Anterior cingulate cortex (tissue), 58 donors: ENCODE data around the gene NPTX1.
"Not testable (repeated sequence)": the region's sequence is repeated elsewhere in the genome, so short reads cannot be mapped to it uniquely, and the experiment has no call there.

Source experiments
- DNase-seq, 58 donors: peaks; one replicate each; lab custom pipeline; 2025; lab: John Stamatoyannopoulos, UW

The NPTX1 gene, protein sequence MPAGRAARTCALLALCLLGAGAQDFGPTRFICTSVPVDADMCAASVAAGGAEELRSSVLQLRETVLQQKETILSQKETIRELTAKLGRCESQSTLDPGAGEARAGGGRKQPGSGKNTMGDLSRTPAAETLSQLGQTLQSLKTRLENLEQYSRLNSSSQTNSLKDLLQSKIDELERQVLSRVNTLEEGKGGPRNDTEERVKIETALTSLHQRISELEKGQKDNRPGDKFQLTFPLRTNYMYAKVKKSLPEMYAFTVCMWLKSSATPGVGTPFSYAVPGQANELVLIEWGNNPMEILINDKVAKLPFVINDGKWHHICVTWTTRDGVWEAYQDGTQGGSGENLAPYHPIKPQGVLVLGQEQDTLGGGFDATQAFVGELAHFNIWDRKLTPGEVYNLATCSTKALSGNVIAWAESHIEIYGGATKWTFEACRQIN

DNA sequence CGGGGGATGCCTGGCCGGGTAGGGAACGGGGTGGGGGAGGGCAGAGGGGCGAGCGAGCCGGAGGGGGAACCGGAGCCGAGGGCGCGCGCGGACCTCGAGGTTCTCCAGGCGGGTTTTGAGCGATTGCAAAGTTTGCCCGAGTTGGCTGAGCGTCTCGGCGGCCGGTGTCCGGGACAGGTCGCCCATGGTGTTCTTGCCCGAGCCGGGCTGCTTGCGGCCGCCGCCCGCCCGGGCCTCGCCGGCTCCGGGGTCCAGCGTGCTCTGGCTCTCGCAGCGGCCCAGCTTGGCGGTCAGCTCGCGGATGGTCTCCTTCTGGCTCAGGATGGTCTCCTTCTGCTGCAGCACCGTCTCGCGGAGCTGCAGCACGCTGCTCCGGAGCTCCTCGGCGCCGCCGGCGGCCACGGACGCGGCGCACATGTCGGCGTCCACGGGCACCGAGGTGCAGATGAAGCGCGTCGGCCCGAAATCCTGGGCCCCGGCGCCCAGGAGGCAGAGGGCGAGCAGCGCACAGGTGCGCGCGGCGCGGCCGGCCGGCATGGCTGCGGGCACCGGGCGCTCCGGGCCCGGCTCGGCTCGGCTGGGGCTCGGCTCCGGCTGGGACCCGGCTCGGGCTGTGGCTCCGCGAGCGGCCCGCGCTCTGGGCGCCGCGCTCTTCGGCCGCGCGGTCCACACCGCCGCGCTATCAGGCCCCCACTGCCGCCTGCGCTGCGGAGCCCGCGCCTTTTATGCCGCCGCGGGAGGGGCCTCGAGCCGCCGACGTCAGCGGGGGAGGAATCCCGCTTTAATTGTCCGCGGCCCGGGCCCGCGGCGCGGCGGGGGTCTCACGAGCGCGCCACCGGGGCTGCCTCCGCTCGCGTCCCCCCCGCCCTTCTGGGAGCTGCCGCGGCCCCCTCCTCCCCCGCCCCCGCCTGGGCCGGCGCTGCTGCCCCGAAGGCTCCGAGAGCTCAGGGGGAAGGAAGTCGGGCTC lies at the start of gene NPTX1:
Gene NPTX1 (minus strand): TSS at position 698 of the 967 bp plus-strand sequence. CDS start 161 bp downstream, at position 537.
- DNase-seq: peak in 6 of 58 donors; percentile 16 to 50 (median 24)

DNA sequence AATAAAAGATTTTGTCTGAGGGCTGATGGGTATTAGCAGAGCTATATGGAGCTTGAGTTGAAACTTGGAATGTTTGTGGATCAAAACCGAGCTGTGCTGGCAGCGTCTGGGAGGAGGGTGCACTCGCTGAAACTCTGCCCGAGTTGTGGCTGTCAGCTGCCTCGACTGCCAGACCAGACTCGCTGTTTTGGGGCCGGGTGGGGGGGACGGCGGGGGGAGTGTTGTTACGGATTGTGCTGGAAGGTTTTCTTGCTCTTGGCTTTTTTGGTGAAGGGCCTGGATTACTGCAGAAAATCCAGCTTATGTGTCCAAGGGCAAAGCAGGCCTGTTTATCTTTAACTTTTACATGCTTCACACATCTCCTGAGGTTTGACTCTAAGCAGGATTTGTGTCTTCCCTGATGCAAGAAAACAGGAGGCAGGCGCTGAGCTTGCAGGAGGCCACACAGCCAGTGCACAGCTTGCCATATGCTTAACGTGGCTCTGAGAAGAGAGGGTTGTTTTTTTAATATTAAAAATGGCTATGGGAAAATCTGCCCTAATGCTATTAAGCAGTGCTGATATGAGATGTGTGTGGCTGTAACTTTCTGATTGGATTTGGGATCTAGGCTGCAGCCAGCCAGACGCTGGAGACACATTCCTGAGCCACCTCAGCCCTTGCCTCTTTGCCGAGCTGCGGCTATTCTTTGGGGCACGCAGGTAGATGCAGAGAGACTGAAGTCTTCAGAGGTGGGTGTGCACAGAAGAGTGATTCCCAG lies 47.7 kb upstream of the NPTX1 start:
- DNase-seq: peak in 1 of 58 donors; percentile 5

DNA sequence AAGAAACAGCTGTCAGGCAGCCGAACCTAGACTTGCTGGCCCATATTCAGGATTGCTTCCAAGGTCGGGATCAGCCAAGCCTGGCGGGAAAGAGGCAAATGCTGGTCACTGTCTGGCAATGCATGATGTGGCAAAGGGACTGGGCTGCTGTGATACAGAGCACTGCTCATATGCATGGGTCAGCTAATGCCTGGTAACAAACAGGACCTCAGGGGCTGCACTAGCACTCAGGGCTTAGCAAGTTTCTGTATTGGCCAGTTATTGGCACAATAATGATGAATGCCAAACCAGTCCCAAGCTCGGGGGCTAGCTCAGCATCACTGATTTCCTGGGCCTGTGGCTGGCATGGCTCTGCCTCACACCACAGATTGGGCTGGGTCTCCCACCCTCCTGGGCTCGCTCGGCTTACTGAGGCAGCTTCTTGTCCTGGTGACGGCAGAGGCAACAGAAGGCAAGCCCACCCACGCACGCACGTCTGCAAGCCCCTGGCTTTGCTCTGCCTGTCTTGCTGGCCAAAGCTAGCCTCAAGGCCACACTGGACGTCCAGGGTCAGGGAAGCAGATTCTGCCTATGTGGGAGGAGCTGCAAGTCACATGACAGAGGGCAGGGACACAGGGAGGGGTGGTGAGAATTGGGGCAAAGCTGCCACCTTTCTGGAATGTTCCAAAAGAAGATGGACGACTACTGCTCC lies 46.8 kb upstream of the NPTX1 start:
- no peak for DNase-seq

DNA sequence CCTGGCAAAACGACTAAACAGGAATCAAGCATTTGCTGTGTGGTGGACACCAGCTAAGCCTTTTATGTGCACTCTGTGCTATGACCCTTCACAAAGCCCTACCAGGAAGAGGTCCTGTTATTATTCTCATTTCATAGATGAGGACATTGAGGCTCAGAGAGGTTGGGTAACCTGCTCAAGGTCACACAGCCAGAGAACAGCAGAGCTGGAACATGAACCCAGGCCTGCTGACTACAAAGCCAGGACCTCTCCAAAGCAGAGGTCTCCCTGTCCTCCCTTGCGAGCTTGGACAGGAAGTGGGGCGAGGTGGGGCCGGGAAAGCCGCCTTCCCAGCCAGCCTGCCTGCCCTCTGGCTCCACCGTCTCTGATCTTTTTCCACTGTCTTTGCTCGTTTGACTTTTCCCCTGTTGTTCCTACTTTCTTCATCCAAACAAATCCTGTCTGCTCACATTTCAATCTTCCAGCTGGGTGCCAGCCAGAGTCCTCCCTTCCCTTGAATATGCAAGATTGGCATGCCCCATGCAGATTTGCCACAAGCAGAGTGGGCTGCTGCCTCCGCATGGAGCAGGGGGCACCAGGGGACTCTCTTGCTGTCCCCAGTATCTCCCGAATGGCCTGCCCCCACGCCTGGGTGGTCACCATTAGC lies 44.5 kb upstream of the NPTX1 start:
- DNase-seq: no peak

DNA sequence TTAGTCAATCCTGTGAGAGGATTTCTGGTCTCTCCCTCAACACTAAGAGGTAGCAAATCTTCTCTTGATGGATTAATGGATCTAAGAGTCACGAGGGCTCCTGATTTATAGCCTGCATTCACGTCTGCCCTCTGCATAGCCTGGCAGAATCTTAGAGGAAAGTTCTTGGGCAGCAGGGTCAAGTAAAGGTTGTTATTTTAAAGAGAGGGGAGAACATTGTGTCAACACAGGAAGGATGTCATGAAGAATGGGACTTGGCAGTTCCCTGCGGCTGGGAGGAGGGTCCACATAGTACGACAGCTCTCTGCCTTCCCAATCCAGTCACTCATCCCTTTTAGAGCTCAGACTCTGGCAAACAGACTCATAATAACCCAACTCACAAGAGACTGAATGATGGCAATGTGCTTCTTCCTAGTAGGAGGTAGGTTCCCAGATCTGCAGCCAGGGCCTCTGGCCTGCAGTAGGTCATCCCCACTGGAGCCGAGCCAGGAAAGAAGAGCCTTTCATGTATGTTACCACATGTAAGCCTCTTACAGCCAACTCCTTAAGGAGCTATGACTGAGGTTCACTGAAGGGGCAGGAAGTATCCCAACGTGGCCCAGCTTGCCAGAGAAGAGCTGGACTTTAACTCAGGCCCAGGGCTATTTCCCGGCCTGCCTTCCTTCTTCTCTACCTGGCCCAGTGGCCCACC lies 42.8 kb upstream of the NPTX1 start:
- DNase-seq: no peak

DNA sequence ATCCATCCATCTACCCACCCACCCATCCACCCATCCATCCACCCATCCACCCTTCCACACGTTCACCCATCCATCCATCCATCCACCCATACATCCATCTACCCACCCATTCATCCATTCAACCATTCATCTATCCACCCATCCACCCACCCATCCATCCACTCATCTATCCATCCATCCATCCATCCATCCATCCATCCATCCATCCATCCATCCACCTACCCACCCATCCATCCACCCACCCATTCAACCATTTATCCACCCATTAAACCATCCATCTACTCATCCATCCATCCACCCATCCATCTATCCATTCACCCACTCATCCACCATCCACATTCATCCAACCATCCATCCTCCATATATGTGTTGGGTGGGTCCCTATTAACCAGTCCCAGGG lies 42.0 kb upstream of the NPTX1 start:
- no peak for DNase-seq

DNA sequence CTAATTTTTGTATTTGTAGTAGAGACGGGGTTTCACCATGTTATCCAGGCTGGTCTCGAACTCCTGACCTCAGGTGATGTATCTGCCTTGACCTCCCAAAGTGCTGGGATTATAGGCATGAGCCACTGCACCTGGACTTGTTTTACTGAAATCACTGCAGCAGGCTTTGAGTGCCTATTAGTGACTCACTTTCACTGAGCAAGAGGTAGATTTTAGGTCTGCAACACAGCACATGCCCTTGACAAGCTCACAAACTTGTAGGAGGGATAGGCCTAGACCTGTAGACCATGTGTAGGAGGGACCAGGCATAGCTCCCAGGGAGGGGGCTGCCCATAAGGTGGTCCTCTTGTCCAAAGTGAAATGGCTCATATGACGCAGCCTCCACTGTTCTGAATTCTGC lies 41.2 kb upstream of the NPTX1 start:
- no peak for DNase-seq

DNA sequence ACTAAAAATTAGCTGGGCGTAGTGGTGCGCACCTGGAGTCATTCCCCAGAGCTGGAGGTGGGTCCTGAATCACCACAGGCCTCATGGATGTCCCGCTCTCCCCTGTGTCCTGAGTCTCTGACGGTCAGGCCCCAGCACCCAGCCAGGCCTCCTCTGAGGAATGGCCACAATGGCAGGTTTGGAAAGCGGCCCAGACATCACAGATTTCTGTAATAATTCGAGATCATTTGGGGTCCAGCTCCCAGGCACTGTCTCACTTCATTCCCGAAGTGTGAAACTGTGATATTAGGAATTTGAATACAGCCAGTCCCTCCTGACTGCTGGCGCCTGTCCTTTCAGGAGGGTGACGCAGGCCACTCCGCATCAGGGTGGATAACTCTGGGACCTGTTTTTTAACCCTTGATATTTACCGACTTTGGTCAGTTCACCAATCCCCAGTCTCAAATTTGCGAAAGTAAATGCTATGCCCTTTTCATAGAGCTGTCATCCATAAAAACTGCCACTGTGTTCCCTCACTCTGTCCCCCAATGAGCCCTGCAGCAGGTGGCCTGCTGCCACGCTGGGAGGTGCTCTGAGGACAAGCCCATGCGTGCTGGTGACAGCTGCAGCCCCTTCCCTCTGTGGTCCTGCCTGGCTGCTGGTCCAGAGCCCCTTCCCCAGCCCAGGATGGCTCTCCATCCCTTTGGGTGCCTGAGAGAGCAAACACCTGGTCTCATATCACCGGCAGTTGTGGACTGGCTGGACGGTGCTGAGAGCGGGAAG lies 39.9 kb upstream of the NPTX1 start:
- DNase-seq: no peak

DNA sequence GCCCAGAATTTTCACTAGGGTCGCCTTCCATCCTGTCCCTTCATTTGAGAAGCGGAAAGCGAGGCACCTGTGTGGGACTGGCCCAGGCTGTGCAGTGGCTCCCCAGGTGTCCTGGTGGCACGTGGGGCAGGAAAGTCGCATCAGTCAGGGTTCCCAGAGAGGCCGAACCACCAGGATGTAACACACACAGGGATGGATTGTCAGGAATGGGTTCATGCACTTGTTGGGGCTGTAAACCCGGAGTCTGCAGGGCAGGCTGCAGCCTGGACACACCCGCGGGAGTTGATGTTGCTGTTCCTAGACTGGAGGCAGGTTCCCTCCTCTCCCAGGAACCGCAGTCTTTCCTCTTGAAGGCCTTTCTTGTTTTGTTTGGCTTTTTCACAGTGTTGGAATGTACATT lies 37.5 kb upstream of the NPTX1 start:
- DNase-seq: no peak

DNA sequence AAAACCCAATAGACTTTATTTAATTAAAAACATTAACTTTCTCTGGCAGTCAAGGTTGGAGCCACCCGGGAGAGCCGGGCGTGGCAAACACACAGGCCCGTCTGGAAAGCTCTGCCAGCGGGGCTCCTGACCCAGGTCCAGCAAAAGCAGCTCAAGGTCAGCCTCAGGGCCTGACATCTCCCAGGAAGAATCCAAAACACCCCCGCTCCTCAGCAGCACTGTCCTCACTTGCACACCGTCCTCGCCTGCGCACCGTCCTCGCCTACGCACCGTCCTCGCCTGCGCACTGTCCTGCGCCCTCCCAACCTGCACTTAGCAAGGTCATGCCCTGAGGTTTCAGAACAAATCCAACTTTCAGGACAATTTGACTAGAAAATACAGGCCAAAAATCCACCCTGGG lies 36.8 kb upstream of the NPTX1 start:
- DNase-seq: no peak

DNA sequence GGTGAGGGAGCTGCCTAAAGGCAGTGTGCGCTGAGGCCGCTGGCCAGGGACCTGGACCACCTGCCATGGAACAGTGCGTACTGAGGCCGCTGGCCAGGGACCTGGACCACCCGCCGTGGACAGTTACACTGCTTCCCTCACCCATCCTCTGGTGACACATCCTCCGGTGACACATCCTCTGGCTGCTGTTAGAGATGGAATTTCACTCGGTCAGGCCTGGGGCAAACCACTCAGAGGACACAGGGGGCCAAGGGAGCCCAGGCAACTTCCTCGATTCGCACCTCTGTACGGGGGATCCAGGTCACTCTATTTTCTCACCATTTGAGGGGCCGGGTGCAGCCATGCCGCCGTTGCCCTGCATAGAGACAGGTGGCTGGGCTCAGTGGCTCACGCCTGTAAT lies 35.8 kb upstream of the NPTX1 start:
- DNase-seq: no peak

DNA sequence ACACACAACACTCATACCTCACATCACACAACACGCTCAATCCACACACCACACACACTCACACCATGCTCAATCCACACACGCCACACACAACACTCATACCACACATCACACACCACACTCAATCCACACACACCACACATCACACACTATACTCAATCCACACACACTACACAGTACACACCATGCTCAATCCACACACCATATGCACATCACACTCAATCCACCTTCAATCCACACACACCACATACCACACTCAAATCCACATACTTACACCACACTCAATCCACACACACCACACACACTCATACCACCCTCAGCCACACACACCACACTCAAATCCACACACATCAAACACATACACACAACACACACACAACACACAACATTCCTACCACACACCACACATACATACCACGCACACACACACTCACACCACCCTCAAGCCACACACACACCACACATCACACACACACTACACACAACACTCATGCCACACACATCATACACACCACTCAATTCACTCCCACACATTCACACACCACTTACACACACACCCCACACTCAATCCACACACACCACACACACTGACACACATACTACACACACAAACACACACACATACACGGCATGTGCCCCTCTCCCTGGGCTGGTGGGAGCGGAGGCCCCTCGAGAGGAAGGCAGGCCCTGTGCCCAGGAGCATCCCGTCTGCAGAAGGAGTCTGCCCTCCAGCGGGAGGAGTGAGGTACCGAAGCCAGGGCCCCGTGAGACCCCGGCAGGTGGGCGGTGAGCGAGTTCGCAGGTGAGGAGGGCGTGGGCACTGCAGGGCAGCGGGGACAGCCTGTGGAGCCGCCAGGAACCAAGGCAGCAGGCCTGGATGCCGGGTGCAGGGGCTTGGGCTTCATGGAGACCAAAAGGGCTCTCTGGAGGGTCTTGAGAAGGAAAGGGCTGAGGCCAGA lies 35.1 kb upstream of the NPTX1 start:
- DNase-seq: no peak

DNA sequence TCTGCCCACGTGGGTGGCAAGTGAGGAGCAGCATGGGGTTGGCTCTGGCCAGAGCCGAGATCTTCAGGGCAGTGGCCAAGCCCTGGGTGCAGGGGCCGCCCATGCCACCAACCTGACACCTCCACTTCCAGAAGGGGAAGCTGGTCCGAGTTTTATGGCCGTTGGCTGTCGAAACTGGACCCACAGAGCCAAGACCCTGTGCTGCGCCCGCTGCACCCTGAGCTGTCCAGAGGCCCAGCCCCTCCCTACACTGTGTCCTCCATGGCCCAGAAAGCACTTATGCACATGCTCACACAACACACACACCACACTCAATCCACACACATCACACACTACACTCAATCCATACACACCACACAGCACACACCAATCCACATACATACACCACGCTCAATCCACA lies 34.4 kb upstream of the NPTX1 start:
- no peak for DNase-seq

DNA sequence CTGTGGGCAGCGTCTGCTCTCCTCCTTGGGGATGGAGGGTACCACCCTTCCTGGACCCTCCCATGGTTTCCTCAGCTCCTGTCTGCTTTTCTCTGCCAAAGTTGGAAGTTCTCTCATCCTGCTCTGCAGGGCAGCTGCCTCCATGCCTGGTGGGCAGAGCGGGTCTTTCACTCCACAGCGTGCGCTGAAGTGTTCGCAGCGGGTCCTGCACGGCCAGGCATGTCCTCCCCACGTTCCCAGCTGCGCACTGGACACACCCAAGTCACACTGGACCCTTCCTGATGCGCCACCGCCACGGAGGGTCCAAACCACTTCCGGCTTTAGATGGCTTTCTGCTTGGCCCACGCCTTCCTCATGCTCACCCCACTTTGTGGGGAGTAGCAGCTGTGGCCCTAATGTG lies 33.7 kb upstream of the NPTX1 start:
- no peak for DNase-seq

DNA sequence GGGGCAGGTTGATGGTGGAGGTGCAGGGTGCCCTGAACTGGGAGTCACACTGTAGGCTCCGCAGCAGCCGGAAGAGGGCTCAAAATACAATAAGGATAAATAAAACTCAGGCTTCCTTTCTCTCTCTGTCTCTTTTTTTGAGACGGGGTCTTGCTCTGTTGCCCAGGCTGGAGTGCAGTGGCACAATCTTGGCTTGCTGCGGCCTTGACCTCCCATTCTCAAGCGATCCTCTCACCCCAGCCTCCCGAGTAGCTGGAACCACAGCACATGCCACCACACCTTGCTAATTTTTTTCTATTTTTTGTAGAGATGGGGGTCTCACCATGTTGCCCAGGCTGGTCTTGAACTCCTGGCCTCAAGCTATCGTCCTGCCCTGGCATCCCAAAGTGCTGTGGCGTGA lies 32.9 kb upstream of the NPTX1 start:
- DNase-seq: no peak

DNA sequence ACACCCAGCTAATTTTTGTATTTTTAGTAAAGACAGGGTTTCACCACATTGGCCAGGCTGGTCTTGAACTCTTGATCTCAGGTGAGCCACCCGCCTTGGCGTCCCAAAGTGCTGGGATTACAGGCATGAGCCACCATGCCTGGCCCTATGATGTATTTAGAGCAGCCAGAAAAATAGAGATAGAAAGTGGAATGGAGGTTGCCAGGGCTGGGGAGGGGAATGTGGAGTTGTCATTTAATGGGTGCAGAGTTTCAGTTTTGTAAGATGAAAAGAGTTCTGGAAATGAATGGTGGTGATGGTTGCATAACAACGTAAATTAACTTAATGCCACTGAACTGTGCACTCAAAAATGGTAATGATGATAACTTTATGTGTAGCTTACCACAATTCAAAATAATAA lies 31.6 kb upstream of the NPTX1 start:
- no peak for DNase-seq

DNA sequence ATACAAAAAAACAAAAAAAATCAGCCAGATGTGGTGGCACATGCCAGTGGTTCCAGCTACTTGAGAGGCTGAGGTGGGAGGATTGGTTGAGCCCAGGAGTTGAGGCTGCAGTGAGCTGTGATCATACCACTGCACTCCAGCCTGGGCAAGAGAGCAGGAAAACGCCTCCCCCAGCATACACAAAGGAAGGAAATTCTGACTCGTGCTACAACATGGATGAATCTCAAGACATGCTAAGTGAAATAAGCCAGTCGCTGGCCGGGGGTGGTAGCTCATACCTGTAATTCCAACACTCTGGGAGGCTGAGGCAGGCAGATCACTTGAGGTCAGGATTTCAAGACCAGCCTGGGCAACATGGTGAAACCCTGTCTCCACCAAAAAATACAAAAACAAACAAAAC lies 30.8 kb upstream of the NPTX1 start:
- DNase-seq: not testable (repeated sequence)
